ENCODE results near the gene GAB3. TPM values are rescaled to one million over a fixed set of nuclear protein-coding genes. Genes with fewer than 3 reads are reported as not detected.
A peak's percentile ranks its signal among the peaks of the same experiment; 100 is the strongest.

The GAB3 gene
- total and polyA plus RNA-seq, 2 experiments from 2014 or later: 0.89 to 1.8 TPM

- no peaks in the 10 kb centered on the region for H3K27me3 Mint-ChIP-seq (ENCODE audit: insufficient read depth, low read depth, poor library complexity)
- H4K20me1 ChIP-seq (replicated peaks; ENCODE audit: insufficient read depth): peaks cover 4% of the 10 kb centered on the region; the same call in 1 of the 2 replicates
- H3F3A ChIP-seq (replicated peaks; ENCODE audit: low read depth): no peaks in the 10 kb centered on the region
- H3K4me3 Mint-ChIP-seq: peak within 1 kb of the TSS; percentile 87
- H3K27ac Mint-ChIP-seq: peak within 1 kb of the TSS; percentile 96
- ATAC-seq (peak; percentile 91), DNase-seq (ENCODE audit: low spot score) (peak; percentile 92)
- H3K4me1 ChIP-seq (ENCODE audit: insufficient read depth): peaks cover 8% of the 10 kb centered on the region; the same call in 1 of the 2 replicates
- H3K27me3 ChIP-seq (ENCODE audit: insufficient read depth): no peaks in the 10 kb centered on the region
- H3K9me2 ChIP-seq (ENCODE audit: insufficient read depth): no peaks in the 10 kb centered on the region
- peak within 1 kb of the TSS; percentile 82 for H3K4me2 ChIP-seq
- H3K9me3 Mint-ChIP-seq: no peaks in the 10 kb centered on the region
- H2AFZ ChIP-seq: no peak within 1 kb of the TSS
- peaks cover 40% of the 10 kb centered on the region for H3K36me3 Mint-ChIP-seq (ENCODE audit: low read depth)
- TF ChIP-seq POLR2AphosphoS5 (IDR thresholded peaks at IDR 0.05; ENCODE audit: low read depth) (peak; percentile 77), ETS1 (IDR thresholded peaks at IDR 0.05) (0 out of 2 replicates have a peak, but pooled peaks have one; percentile 10), ZNF114 (CRISPR knock-in tag; IDR thresholded peaks at IDR 0.05) (no peak)
- H3K4me3 ChIP-seq: peak within 1 kb of the TSS; percentile 73
- H3K4me1 Mint-ChIP-seq: peaks cover 10% of the 10 kb centered on the region; the same call in 1 of the 3 replicates
- peak within 1 kb of the TSS; percentile 98 for H3K27ac ChIP-seq (ENCODE audit: low read depth)
- peaks cover 31% of the 10 kb centered on the region; the same call in 1 of the 2 replicates for H3K36me3 ChIP-seq (ENCODE audit: insufficient read depth)
- peaks cover 35% of the 10 kb centered on the region for H3K79me2 ChIP-seq (replicated peaks; ENCODE audit: insufficient read depth)
These were observed 11.8 kb upstream of the GAB3 start, which contains the start of gene DKC1 for GRCh38 chrX:154762537-154763296. TSS of gene DKC1 (plus strand) at chrX:154762864. CDS start at chrX:154762966, 102 bp downstream.

GRCh38 chrX:154761977-154762536 lies 11.2 kb upstream of the GAB3 start:
- Histone ChIP-seq H4K20me1 (replicated peaks; ENCODE audit: insufficient read depth) (peaks cover 4% of the 10 kb centered on the region; the same call in 1 of the 2 replicates), H3K4me3 (peak overlapping the region; percentile 73), H3K4me2 (peak overlapping the region; percentile 70), H3K36me3 (ENCODE audit: insufficient read depth) (peaks cover 24% of the 10 kb centered on the region; the same call in 1 of the 2 replicates), H2AFZ (no peak overlapping the region), H3K27ac (ENCODE audit: low read depth) (peak overlapping the region; percentile 98), H3K79me2 (replicated peaks; ENCODE audit: insufficient read depth) (peaks cover 35% of the 10 kb centered on the region), H3F3A (replicated peaks; ENCODE audit: low read depth) (no peaks in the 10 kb centered on the region), H3K27me3 (ENCODE audit: insufficient read depth) (no peaks in the 10 kb centered on the region), H3K9me2 (ENCODE audit: insufficient read depth) (no peaks in the 10 kb centered on the region), H3K4me1 (ENCODE audit: insufficient read depth) (peaks cover 8% of the 10 kb centered on the region; the same call in 1 of the 2 replicates)
- Mint-ChIP-seq H3K4me1 (peaks cover 10% of the 10 kb centered on the region; the same call in 1 of the 3 replicates), H3K9me3 (no peaks in the 10 kb centered on the region), H3K4me3 (peak overlapping the region; percentile 87), H3K36me3 (ENCODE audit: low read depth) (peaks cover 33% of the 10 kb centered on the region), H3K27me3 (ENCODE audit: insufficient read depth, low read depth, poor library complexity) (no peaks in the 10 kb centered on the region), H3K27ac (peak overlapping the region; percentile 96)
- ATAC-seq (no peak), DNase-seq (ENCODE audit: low spot score) (no peak)
- TF ChIP-seq REST (IDR thresholded peaks at IDR 0.05; ENCODE audit: unreplicated experiment) (no peak), ETS1 (IDR thresholded peaks at IDR 0.05) (no peak), EZH2 (IDR thresholded peaks at IDR 0.05; ENCODE audit: low read depth, unreplicated experiment) (no peak), ZNF462 (CRISPR knock-in tag; IDR thresholded peaks at IDR 0.05) (no peak)
